ENCODE measurements around the gene OR4B1. TPM values are rescaled to one million over a fixed set of nuclear protein-coding genes. Genes with fewer than 3 reads are reported as not detected.
"Not testable (repeated sequence)": the region's sequence is repeated elsewhere in the genome, so short reads cannot be mapped to it uniquely, and the experiment has no call there.

Gene OR4B1
- total RNA-seq, 1 donor: not detected

DNA sequence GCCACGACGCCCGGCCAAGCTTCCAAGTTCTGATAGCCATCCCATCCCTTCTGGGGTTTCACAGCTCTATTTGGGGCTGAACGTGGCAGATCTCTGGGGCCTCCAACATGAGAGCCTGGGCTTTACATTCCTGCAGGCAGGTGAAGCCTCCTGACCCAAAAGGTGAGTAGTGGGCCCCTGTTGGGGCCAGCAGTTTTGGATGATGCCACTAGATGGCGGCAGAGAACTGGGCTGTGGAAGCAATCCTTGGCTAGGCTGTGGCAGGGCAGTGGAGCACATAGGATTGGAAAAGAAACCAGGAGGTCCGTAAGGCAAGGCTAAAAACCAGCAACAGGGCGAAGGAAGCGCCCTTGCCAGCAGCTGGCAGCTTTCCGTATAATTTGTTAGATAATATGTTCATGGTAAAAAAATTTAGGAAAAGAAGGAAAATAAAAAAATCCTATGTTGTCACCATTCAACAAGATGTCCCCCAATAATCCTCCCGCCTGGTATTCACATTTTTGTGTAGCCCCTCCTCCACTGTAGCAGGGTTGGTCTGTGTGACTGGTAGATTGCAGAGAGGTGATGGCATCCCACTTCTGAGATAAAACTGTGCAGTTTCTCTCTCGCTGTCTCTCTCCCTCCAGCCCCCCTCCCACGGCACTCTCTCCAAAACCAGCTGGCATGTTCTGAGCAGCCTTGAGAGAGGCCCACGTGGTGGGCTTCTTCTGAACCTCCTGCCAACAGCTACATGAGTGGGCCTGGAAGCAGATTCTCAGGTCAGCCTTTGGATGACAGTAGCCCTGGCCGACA lies 43.6 kb upstream of the OR4B1 start:
- TF ChIP-seq, protein P1, sequence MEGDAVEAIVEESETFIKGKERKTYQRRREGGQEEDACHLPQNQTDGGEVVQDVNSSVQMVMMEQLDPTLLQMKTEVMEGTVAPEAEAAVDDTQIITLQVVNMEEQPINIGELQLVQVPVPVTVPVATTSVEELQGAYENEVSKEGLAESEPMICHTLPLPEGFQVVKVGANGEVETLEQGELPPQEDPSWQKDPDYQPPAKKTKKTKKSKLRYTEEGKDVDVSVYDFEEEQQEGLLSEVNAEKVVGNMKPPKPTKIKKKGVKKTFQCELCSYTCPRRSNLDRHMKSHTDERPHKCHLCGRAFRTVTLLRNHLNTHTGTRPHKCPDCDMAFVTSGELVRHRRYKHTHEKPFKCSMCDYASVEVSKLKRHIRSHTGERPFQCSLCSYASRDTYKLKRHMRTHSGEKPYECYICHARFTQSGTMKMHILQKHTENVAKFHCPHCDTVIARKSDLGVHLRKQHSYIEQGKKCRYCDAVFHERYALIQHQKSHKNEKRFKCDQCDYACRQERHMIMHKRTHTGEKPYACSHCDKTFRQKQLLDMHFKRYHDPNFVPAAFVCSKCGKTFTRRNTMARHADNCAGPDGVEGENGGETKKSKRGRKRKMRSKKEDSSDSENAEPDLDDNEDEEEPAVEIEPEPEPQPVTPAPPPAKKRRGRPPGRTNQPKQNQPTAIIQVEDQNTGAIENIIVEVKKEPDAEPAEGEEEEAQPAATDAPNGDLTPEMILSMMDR (IDR thresholded peaks at IDR 0.05; ENCODE audit: insufficient read depth, low read depth, low read length): peak; percentile 100
- H3K4me3 ChIP-seq (ENCODE audit: low read depth, low read length): peak overlapping the region; percentile 4
- peak; percentile 65 for DNase-seq (ENCODE audit: low read depth)

DNA sequence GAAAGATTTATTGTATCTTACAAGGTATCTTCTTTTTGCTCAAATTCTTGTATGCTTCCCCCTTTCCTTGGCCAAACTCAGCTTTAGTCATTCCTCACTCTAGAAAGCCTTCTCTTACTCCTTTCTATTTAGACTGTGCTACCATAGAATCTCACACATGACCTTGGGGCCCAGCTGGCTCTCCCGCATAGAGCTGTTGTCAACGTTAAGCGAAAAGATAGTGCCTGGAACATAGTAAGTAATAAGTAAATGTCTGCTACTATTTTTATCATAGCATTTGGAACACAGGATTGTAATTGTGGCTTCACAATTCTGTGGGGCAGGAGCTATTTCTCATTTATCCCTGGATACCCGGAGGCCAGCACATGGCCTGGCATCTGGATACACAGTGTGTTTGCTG lies 38.9 kb upstream of the OR4B1 start:
- TF ChIP-seq, protein P1 (IDR thresholded peaks at IDR 0.05; ENCODE audit: insufficient read depth, low read depth, low read length): no peak
- DNase-seq (ENCODE audit: low read depth): no peak
- no peak overlapping the region for H3K4me3 ChIP-seq (ENCODE audit: low read depth, low read length)

DNA sequence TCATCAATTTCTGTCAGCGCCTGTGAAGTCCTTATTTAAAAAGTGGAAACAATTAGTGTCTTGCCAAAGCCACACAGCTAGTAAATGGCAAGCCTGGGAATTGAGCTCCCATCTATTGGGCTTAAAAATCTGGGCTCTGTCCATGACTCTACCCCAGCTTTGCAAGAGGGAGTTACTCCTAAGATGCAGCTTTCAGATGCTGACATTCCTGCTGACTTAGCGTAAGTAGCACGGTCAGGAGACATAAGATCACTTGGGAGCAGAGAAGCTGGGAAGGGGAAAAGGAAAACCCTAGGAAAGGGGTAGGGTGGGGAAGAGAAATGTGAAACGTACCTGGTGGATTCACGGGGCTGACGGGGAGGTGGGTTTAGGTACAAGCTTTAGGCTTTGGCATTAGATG lies 36.0 kb upstream of the OR4B1 start:
- TF ChIP-seq, protein P1 (IDR thresholded peaks at IDR 0.05; ENCODE audit: insufficient read depth, low read depth, low read length): no peak
- no peak for DNase-seq (ENCODE audit: low read depth)
- H3K4me3 ChIP-seq (ENCODE audit: low read depth, low read length): no peak overlapping the region

DNA sequence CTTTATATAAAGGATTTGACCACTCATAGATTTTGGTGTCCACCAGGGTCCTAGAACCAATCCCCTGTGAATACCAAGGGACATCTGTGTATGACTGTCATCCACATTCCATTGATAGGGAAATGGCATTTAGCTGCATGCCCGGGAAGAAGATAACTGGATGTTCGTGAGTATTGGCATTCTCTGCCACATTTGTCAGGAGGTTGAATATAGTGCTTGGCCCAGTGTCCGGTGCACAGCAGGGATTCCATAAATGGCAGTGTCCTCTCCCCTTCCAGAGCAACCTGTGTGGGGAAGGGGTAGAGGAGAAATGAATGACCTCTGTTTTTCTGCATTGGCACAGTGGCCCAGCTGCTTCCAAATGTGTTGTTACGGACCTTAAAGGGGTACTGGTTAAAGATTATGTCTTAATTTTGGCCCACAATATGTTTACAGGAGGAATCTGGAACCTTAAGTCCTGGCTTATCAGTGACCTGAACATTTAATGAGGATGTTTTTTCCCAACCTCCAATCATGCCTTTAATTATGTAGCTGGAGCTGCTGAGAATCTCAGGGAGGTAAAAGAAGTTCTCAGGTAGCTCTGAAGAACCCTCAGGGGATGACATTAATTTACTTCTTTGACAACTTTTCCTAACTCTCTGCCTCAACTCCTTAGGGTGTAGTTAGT lies 33.6 kb upstream of the OR4B1 start:
- TF ChIP-seq, protein P1 (IDR thresholded peaks at IDR 0.05; ENCODE audit: insufficient read depth, low read depth, low read length): no peak
- DNase-seq (ENCODE audit: low read depth): no peak
- no peak overlapping the region for H3K4me3 ChIP-seq (ENCODE audit: low read depth, low read length)

DNA sequence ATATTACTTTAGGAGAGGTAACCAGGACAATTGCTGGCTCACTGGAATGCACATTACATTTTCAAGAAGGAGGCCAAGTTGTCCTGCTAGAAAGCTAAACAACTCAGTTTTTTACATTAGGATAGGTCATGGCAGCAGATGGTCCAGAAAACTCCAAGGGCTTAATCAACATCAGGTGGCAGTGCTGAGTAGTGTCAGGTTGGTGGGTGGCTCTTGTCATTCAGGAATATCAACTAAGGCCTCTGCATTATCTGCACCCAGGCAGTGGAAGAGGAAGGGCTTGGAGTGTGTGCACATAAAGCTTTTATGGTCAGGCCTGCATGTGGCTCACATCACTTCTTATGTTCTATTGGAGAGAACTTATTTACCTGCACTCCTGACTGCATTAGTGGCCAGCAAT lies 32.2 kb upstream of the OR4B1 start:
- DNase-seq (ENCODE audit: low read depth): no peak
- TF ChIP-seq, protein P1 (IDR thresholded peaks at IDR 0.05; ENCODE audit: insufficient read depth, low read depth, low read length): no peak
- H3K4me3 ChIP-seq (ENCODE audit: low read depth, low read length): no peak overlapping the region

DNA sequence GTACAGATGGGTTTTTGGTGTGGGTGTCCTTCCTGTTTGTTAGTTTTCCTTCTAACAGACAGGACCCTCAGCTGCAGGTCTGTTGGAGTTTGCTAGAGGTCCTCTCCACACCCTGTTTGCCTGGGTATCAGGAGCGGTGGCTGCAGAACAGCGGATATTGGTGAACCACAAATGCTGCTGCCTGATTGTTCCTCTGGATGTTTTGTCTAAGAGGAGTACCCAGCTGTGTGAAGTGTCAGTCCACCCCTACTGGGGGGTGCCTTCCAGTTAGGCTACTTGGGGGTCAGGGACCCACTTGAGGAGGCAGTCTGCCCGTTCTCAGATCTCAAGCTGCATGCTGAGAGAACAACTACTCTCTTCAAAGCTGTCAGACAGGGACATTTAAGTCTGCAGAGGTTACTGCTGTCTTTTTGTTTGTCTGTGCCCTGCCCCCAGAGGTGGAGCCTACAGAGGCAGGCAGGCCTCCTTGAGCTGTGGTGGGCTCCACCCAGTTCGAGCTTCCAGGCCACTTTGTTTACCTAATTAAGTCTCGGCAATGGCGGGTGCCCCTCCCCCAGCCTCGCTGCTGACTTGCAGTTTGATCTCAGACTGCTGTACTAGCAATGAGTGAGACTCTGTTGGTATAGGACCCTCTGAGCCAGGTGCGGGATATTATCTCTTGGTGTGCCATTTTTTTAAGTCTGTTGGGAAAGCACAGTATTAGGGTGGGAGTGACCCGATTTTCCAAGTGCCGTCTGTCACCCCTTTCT lies 25.5 kb upstream of the OR4B1 start:
- not testable (repeated sequence) for DNase-seq (ENCODE audit: low read depth)

DNA sequence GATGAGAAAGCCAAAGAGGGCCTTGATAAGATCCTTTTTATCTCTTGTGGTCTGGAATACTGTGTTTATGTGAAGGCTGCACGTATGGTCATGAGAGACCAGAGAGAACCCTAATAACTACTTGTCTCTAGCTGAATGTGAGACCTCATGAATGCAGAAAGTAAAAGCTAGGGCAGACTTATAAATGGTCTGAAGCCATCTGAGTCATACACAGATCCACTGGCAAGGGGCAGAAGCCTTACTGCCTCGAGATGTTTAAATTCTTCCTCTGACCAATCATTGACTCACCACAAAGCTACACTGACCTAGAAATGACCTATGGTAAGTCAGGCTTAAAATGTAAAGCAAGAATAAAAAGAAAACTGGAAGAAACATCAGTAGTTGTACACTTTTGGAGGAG lies 22.7 kb upstream of the OR4B1 start:
- TF ChIP-seq, protein P1 (IDR thresholded peaks at IDR 0.05; ENCODE audit: insufficient read depth, low read depth, low read length): no peak
- no peak overlapping the region for H3K4me3 ChIP-seq (ENCODE audit: low read depth, low read length)
- DNase-seq (ENCODE audit: low read depth): peak; percentile 55

More for the DNA sequence above, 25.5 kb upstream of the OR4B1 start:
- H3K4me3 ChIP-seq (ENCODE audit: low read depth, low read length): not testable (repeated sequence)

Measured in fibroblast of villous mesenchyme (primary cell).